Ishikawa (cell line): ENCODE data around the gene PLCL1.

Source experiments
- CEBPB ChIP-seq: IDR thresholded peaks from 2 replicates; pipeline ENCODE4 v1.6.1; 2012
- EGR1 ChIP-seq: IDR thresholded peaks from 2 replicates; pipeline ENCODE4 v1.6.1; 2012
- EP300 ChIP-seq: IDR thresholded peaks from 2 replicates; pipeline ENCODE4 v1.6.1; 2012; ENCODE audit warnings: borderline replicate concordance
- MAX ChIP-seq: IDR thresholded peaks from 2 replicates; pipeline ENCODE4 v1.6.1; 2012
- NFIC ChIP-seq: IDR thresholded peaks from 2 replicates; pipeline ENCODE4 v1.6.1; 2012
- REST ChIP-seq: IDR thresholded peaks from 2 replicates; pipeline ENCODE4 v1.6.1; 2012; ENCODE audit warnings: low read depth, mild to moderate bottlenecking
- TEAD4 ChIP-seq: IDR thresholded peaks from 2 replicates; pipeline ENCODE4 v1.6.1; 2012
- YY1 ChIP-seq: IDR thresholded peaks from 2 replicates; pipeline ENCODE4 v1.6.1; 2012; ENCODE audit warnings: low read depth

- TF ChIP-seq EP300 = no peak
- no peak for TF ChIP-seq TEAD4
- TF ChIP-seq REST = no peak
- no peak for TF ChIP-seq NFIC
- TF ChIP-seq YY1 = no peak
- no peak for TF ChIP-seq CEBPB
- TF ChIP-seq MAX = no peak
- no peak for TF ChIP-seq EGR1
Observed at GRCh38 chr2:197949224-197949623, 144.8 kb downstream of the PLCL1 start.
